Endothelial cell of umbilical vein (primary cell): ENCODE measurements around the gene PPFIA3. TPM values are rescaled to one million over a fixed set of nuclear protein-coding genes. Genes with fewer than 3 reads are reported as not detected.

Experiments used
- BruUV-seq: library from RNA; stranded (reverse); fragments of 400-500 nt; replicated peaks from 2 replicates; lab custom pipeline; 2021; lab: Mats Ljungman, UMichigan
- CTCF ChIA-PET: fragments of 300-600, 350-600 bp; sonication (Branson Sonifier 250); formaldehyde crosslinking; loops from one replicate; lab custom pipeline; 2021; ENCODE audit warnings: antibody characterized with exemption, inconsistent platforms; lab: Charles Lee
- POLR2A ChIA-PET: fragments of 300-600, 350-600 bp; sonication (Branson Sonifier 250); formaldehyde crosslinking; loops from one replicate; lab custom pipeline; 2021; ENCODE audit warnings: antibody characterized with exemption, inconsistent platforms; lab: Charles Lee
- DNase-seq: peaks from one replicate; pipeline ENCODE4 v3.0.0-alpha.2; 2011; ENCODE audit warnings: low read depth, low spot score
- FAIRE-seq: peaks from 2 replicates; lab custom pipeline; 2011; peaks lifted over from hg19 to GRCh38; lab: Jason Lieb, UNC
- H2AFZ ChIP-seq: 2 replicates; pipeline ENCODE4 v1.6.0; 2012; ENCODE audit warnings: low read depth, low read length, control low read depth, inconsistent platforms
- H3K27ac ChIP-seq: 2 replicates; pipeline ENCODE4 v1.5.1; 2011; ENCODE audit warnings: low read depth, mild to moderate bottlenecking, control low read depth, low read length, moderate library complexity; ENCODE audit not compliant: insufficient read depth
- H3K27me3 ChIP-seq, 2 experiments: 2 replicates each; pipeline versions ENCODE4 v1.6.0 to v1.6.1; 2011; ENCODE audit warnings: low read length in 2 of 2, mixed read lengths in 1 of 2; ENCODE audit not compliant: control insufficient read depth in 2 of 2, insufficient read depth in 2 of 2
- H3K36me3 ChIP-seq, 2 experiments: 2 replicates in 1 of 2; 3 replicates in 1 of 2; pipeline ENCODE4 v1.5.1; 2011; ENCODE audit warnings: low read length in 2 of 2, mild to moderate bottlenecking in 1 of 2, moderate library complexity in 1 of 2; ENCODE audit not compliant: control insufficient read depth in 2 of 2, insufficient read depth in 2 of 2; ENCODE audit errors: extremely low read depth in 1 of 2
- H3K4me1 ChIP-seq: 3 replicates; pipeline ENCODE4 v1.5.1; 2011; ENCODE audit warnings: mild to moderate bottlenecking, low read length; ENCODE audit not compliant: control insufficient read depth, insufficient read depth; ENCODE audit errors: extremely low read depth
- H3K4me2 ChIP-seq: 2 replicates; pipeline ENCODE4 v1.6.1; 2011; ENCODE audit warnings: low read length, control low read depth, mixed read lengths; ENCODE audit not compliant: insufficient read depth
- H3K4me3 ChIP-seq, 3 experiments: fragments of 200-600 bp in 1 of 3; sonication (generic), shearing (Covaris generic) in 1 of 3; replicated peaks in 1 of 3; 2 replicates each; pipeline ENCODE4 v1.5.1; 2011 to 2016; ENCODE audit warnings: control low read depth in 3 of 3, low read length in 3 of 3, mild to moderate bottlenecking in 2 of 3, inconsistent platforms in 1 of 3, low read depth in 1 of 3, moderate library complexity in 1 of 3; ENCODE audit not compliant: insufficient read depth in 1 of 3
- H3K79me2 ChIP-seq: 2 replicates; pipeline ENCODE4 v1.6.0; 2012; ENCODE audit warnings: low read length, inconsistent platforms; ENCODE audit not compliant: control insufficient read depth, insufficient read depth
- H3K9ac ChIP-seq: replicated peaks from 2 replicates; pipeline ENCODE3; 2011; ENCODE audit warnings: low read length, control low read depth; ENCODE audit not compliant: insufficient read depth; ENCODE audit errors: extremely low read depth
- H3K9me1 ChIP-seq: replicated peaks from 3 replicates; pipeline ENCODE4 v1.6.0; 2011; ENCODE audit warnings: mild to moderate bottlenecking, low read length; ENCODE audit not compliant: control insufficient read depth, insufficient read depth; ENCODE audit errors: extremely low read depth
- H3K9me3 ChIP-seq: replicated peaks from 2 replicates; pipeline ENCODE4 v1.5.1; 2012; ENCODE audit warnings: low read length, inconsistent platforms; ENCODE audit not compliant: control insufficient read depth, insufficient read depth
- H4K20me1 ChIP-seq: replicated peaks from 2 replicates; pipeline ENCODE3; 2011; ENCODE audit warnings: mild to moderate bottlenecking, low read length; ENCODE audit not compliant: control insufficient read depth, insufficient read depth; ENCODE audit errors: extremely low read depth
- EZH2 ChIP-seq: IDR thresholded peaks from 2 replicates; pipeline ENCODE4 v1.6.1; 2012; ENCODE audit warnings: borderline replicate concordance, low read depth, mild to moderate bottlenecking, moderate library complexity, low read length, inconsistent platforms; ENCODE audit not compliant: severe bottlenecking
- FOS ChIP-seq: IDR thresholded peaks from 2 replicates; pipeline ENCODE4 v1.6.1; 2011; ENCODE audit warnings: mild to moderate bottlenecking, low read length, moderate library complexity, borderline replicate concordance; ENCODE audit not compliant: insufficient read depth
- GATA2 ChIP-seq: IDR thresholded peaks from 2 replicates; pipeline ENCODE4 v1.7.0; 2011; ENCODE audit warnings: low read depth, mild to moderate bottlenecking, moderate library complexity, mixed read lengths, low read length; ENCODE audit not compliant: insufficient read length, insufficient read depth
- JUN ChIP-seq: IDR thresholded peaks from 2 replicates; pipeline ENCODE4 v1.6.1; 2011; ENCODE audit warnings: borderline replicate concordance, low read depth; ENCODE audit not compliant: insufficient read length, insufficient read depth
- MAX ChIP-seq: IDR thresholded peaks from 2 replicates; pipeline ENCODE4 v1.6.1; 2011; ENCODE audit not compliant: insufficient read depth, insufficient read length
- MYC ChIP-seq: IDR thresholded peaks from one replicate; pipeline ENCODE4 v1.6.1; 2011; ENCODE audit warnings: mild to moderate bottlenecking, low read depth, low read length
- POLR2A ChIP-seq: IDR thresholded peaks from 2 replicates; pipeline ENCODE4 v1.6.1; 2012; ENCODE audit warnings: low read depth, mild to moderate bottlenecking, control low read depth, low read length
- POLR2AphosphoS5 ChIP-seq: IDR thresholded peaks from 2 replicates; pipeline ENCODE4 v1.6.1; 2012; ENCODE audit warnings: low read depth, mild to moderate bottlenecking, control low read depth, low read length, moderate library complexity; ENCODE audit not compliant: insufficient read depth
- dilution Hi-C: fragments of 300-500 bp; cut with MboI; formaldehyde crosslinking; loops from one replicate; pipeline ENCODE4 v1.15.0; 2019; ENCODE audit warnings: low sequenced_read_pairs; ENCODE audit not compliant: extremely low pct_ligation_motif_present
- intact Hi-C: fragments of 100-400 bp; cut with micrococcal nuclease; formaldehyde crosslinking; loops from one replicate; pipeline ENCODE4 v1.10.0; 2022
- polyA plus RNA-seq, 4 experiments: library from polyadenylated mRNA; depleted of rRNA in 3 of 4; stranded (reverse) in 3 of 4; unstranded in 1 of 4; fragments of >200 nt; gene quantifications; 2 replicates each; pipeline versions ENCODE4 v1.2.1 to v1.2.3, GENCODE V29; 2011 to 2012; ENCODE audit warnings: missing spikeins in 1 of 4
- total RNA-seq: library from RNA; stranded (reverse); gene quantifications from 2 replicates; pipeline ENCODE4 v1.2.3, GENCODE V29; 2021
- TF ChIP-seq, protein P1 (sequence below), 2 donors: IDR thresholded peaks; 1 replicate in 1 of 2; 2 replicates in 1 of 2; pipeline ENCODE4 v1.5.1; 2011; ENCODE audit warnings: low read length in 2 of 2, mild to moderate bottlenecking in 2 of 2, moderate library complexity in 2 of 2, control low read depth in 1 of 2, inconsistent platforms in 1 of 2, low read depth in 1 of 2; ENCODE audit not compliant: insufficient read depth in 1 of 2; ENCODE audit errors: extremely low read depth in 1 of 2

PPFIA3 gene
- total and polyA plus RNA-seq, 2 donors (not counting 3 experiments of a cell fraction or from before 2014, with no cell fraction given): 1.3 to 2.0 TPM

DNA sequence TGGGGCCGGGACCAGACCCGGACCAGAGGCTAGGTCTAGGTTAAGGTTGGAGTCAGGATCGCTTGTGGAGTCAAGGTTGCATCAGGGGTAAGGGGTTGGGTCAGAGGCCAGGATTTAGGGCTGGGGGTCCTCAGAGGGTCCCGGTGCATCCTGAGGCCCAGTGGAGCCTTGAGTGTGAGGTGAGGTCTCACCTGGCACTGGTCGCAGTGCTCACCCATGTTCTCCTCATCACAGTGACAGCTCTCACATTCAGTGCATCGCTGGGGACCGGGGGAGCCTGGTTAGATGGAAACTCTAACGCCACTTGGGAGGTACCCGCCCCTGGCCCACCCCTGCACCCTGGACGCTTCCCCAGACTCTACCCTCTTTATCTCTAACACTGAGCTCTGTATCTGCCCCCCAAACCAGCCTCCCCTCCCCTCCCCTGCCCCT, 32.8 kb downstream of the PPFIA3 start:
- Histone ChIP-seq H3K27ac (no peak overlapping the region), H3K4me1 (peaks cover 24% of the 10 kb centered on the region), H3K79me2 (no peaks in the 10 kb centered on the region), H4K20me1 (no peaks in the 10 kb centered on the region), H3K36me3 (no peaks in the 10 kb centered on the region), H3K9me1 (no peaks in the 10 kb centered on the region), H3K9ac (no peak overlapping the region), H3K9me3 (no peaks in the 10 kb centered on the region), H3K4me2 (no peak overlapping the region), H3K27me3 (peaks cover 3 to 4% of the 10 kb centered on the region in 2 experiments), H3K4me3 (no peak overlapping the region), H2AFZ (no peak overlapping the region)
- ChIA-PET POLR2A (no interaction called here), CTCF (interaction anchor here (1.0 to 3.7 kb wide), 4 partner anchors 13 to 56 kb away, joined by 3 to 21 read pairs (median 5); no protein-coding TSS in a partner anchor)
- BruUV-seq: no TSS peak
- FAIRE-seq: no peak
- DNase-seq: no peak
- intact Hi-C loops: loop anchor here (10.0 kb wide), 1 partner anchor 157 kb away; the partner anchor contains the start of genes GYS1 and RUVBL2
- dilution Hi-C loops: no loop called here
- TF ChIP-seq MYC (no peak), GATA2 (no peak), POLR2AphosphoS5 (no peak), POLR2A (no peak), EZH2 (no peak), JUN (no peak), FOS (no peak), MAX (no peak)
- TF ChIP-seq, protein P1, sequence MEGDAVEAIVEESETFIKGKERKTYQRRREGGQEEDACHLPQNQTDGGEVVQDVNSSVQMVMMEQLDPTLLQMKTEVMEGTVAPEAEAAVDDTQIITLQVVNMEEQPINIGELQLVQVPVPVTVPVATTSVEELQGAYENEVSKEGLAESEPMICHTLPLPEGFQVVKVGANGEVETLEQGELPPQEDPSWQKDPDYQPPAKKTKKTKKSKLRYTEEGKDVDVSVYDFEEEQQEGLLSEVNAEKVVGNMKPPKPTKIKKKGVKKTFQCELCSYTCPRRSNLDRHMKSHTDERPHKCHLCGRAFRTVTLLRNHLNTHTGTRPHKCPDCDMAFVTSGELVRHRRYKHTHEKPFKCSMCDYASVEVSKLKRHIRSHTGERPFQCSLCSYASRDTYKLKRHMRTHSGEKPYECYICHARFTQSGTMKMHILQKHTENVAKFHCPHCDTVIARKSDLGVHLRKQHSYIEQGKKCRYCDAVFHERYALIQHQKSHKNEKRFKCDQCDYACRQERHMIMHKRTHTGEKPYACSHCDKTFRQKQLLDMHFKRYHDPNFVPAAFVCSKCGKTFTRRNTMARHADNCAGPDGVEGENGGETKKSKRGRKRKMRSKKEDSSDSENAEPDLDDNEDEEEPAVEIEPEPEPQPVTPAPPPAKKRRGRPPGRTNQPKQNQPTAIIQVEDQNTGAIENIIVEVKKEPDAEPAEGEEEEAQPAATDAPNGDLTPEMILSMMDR (IDR thresholded peaks at IDR 0.05; ENCODE audit: extremely low read depth in 1 of 2, insufficient read depth in 1 of 2, low read depth in 1 of 2, low read length in 2 of 2): no peak
